ENCODE results near the gene NUP205. TPM values are rescaled to one million over a fixed set of nuclear protein-coding genes. Genes with fewer than 3 reads are reported as not detected.
A peak's percentile ranks its signal among the peaks of the same experiment; 100 is the strongest.
"Not testable (repeated sequence)": the region's sequence is repeated elsewhere in the genome, so short reads cannot be mapped to it uniquely, and the experiment has no call there.

Gene NUP205
- total and polyA plus RNA-seq, 11 donors: 9.4 to 18.6 (median 13.6) TPM

- TF ChIP-seq POLR2A (IDR thresholded peaks at IDR 0.05) (no peak), CTCF (IDR thresholded peaks at IDR 0.05) (no peak)
- DNase-seq (no peak), ATAC-seq (peak in 1 of 4 donors; percentile 20)
- Histone ChIP-seq H3K27me3 (no peaks in the 10 kb centered on the region), H3K36me3 (peaks cover 0 to 47% (median 21%) of the 10 kb centered on the region in 9 donors), H3K9me3 (no peaks in the 10 kb centered on the region), H3K27ac (no peak overlapping the region), H3K4me1 (peaks cover 0 to 13% (median 5%) of the 10 kb centered on the region in 12 donors), H3K4me3 (no peak overlapping the region)
- intact Hi-C loops (cut with DNase I): loop anchor here in 1 of 10 donors (5.0 kb wide), 1 partner anchor 55 kb away; the partner anchor contains the start of gene FAM180A
- WGBS, 4 donors: 41 to 64% (median 62%) methylated on average over 3 of the region's 3 CpGs
These were observed 134.3 kb downstream of the NUP205 start for GRCh38 chr7:135692055-135692454.

- H3K36me3 ChIP-seq: peaks cover 0 to 44% (median 18%) of the 10 kb centered on the region in 9 donors
These were observed 134.9 kb downstream of the NUP205 start for GRCh38 chr7:135692606-135693005.

GRCh38 chr7:135693558-135693957 lies 135.8 kb downstream of the NUP205 start:
- peak; percentile 57 to 91 (median 73) for ATAC-seq
- intact Hi-C loops (cut with DNase I): loop anchor here in 1 of 10 donors (5.0 kb wide), 1 partner anchor 54 kb away; the partner anchor contains the start of gene FAM180A
- peaks cover 0 to 44% (median 18%) of the 10 kb centered on the region in 9 donors for H3K36me3 ChIP-seq
- TF ChIP-seq POLR2A (IDR thresholded peaks at IDR 0.05) (no peak), CTCF (IDR thresholded peaks at IDR 0.05) (no peak)
- H3K27ac ChIP-seq: peak overlapping the region in 8 of 12 donors; percentile 4 to 69 (median 35)
- DNase-seq: no peak
- no peaks in the 10 kb centered on the region for H3K9me3 ChIP-seq
- no peak overlapping the region for H3K4me3 ChIP-seq
- 35 to 62% (median 43%) methylated on average over 4 of the region's 4 CpGs for WGBS, 4 donors
- no peaks in the 10 kb centered on the region for H3K27me3 ChIP-seq
- H3K4me1 ChIP-seq: peaks cover 0 to 20% (median 6%) of the 10 kb centered on the region in 12 donors

More at GRCh38 chr7:135692606-135693005, 134.9 kb downstream of the NUP205 start:
- not testable (repeated sequence) for ATAC-seq, DNase-seq, H3K4me3 ChIP-seq, H3K9me3 ChIP-seq, H3K27me3 ChIP-seq, H3K27ac ChIP-seq
- intact Hi-C loops (cut with DNase I): loop anchor here in 1 of 10 donors (5.0 kb wide), 1 partner anchor 55 kb away; the partner anchor contains the start of gene FAM180A
- H3K4me1 ChIP-seq: peaks cover 0 to 19% (median 6%) of the 10 kb centered on the region in 12 donors
- WGBS, 4 donors: 93 to 98% (median 96%) methylated on average over 7 of the region's 7 CpGs

GRCh38 chr7:135697276-135698049 lies 139.7 kb downstream of the NUP205 start:
- intact Hi-C loops (cut with DNase I): no loop called here
- 38 to 52% (median 45%) methylated on average over 8 of the region's 8 CpGs for WGBS, 4 donors
- ATAC-seq: peak in 1 of 4 donors; percentile 22

More at GRCh38 chr7:135697276-135698049, 139.7 kb downstream of the NUP205 start:
- Histone ChIP-seq H3K4me3 (no peak overlapping the region), H3K4me1 (peaks cover 0 to 20% (median 6%) of the 10 kb centered on the region in 12 donors), H3K27ac (no peak overlapping the region), H3K36me3 (peaks cover 0 to 26% (median 6%) of the 10 kb centered on the region in 9 donors), H3K9me3 (no peaks in the 10 kb centered on the region), H3K27me3 (no peaks in the 10 kb centered on the region)
- DNase-seq: no peak
- TF ChIP-seq CTCF (IDR thresholded peaks at IDR 0.05) (no peak), POLR2A (IDR thresholded peaks at IDR 0.05) (no peak)

Other genes with a start within 250 kb of the NUP205 start
- gene CNOT4, start 47.8 kb upstream of the NUP205 start, total RNA-seq: 10 to 100 TPM; 21.2 to 29.2 (median 24.0) TPM
- 1 to 10 TPM; 7.9 to 9.4 TPM for gene CNOT4, start 47.8 kb upstream of the NUP205 start, polyA plus RNA-seq
- 10 to 100 TPM; 14.7 to 34.7 (median 29.2) TPM for gene STMP1, start 104.6 kb downstream of the NUP205 start, total RNA-seq
- gene STMP1, start 104.6 kb downstream of the NUP205 start, polyA plus RNA-seq: 10 to 100 TPM; 27.0 to 34.4 TPM
- gene SLC13A4, start 170.3 kb downstream of the NUP205 start, total RNA-seq: 1 to 10 TPM in 2 of 9 donors, under 1 TPM in 6, not detected in 1; 0.09 to 1.5 (median 0.46) TPM
- under 1 TPM; 0.08 to 0.91 TPM for gene SLC13A4, start 170.3 kb downstream of the NUP205 start, polyA plus RNA-seq
- 10 to 100 TPM in 8 of 9 donors, 1 to 10 TPM in 1; 7.9 to 63.5 (median 30.3) TPM for gene FAM180A, start 190.9 kb downstream of the NUP205 start, total RNA-seq
- gene FAM180A, start 190.9 kb downstream of the NUP205 start, polyA plus RNA-seq: 10 to 100 TPM; 12.4 to 16.7 TPM

Data from heart left ventricle (tissue), 16 donors.